Measurements from ENCODE around the gene MYO7B. TPM values are rescaled to one million over a fixed set of nuclear protein-coding genes. Genes with fewer than 3 reads are reported as not detected.

MYO7B gene
- total RNA-seq, 1 donor from 2014 or later: not detected

DNA sequence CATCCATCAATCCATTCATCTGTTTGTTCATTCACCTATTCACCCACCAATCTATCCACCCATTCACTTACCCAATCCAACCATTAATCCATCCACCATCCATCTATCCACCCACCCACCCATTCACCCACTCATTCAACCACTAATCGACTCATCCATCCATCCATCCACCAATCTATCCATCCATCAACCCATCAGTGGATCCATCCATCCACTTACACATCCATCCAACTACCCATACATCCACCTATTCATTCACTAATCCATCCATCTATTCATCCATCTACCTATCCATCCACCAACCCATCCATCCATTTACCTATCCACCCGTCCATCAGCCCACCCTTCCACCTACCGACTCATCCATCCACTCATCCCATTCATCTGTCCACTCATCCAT is 11.3 kb downstream of the MYO7B start:
- H3K27me3 ChIP-seq (ENCODE audit: control insufficient read depth, insufficient read depth, low read length): peaks cover 2% of the 10 kb centered on the region
- no peak overlapping the region for H3K4me3 ChIP-seq (ENCODE audit: low read depth, low read length)
- no peaks in the 10 kb centered on the region for H3K36me3 ChIP-seq (ENCODE audit: control insufficient read depth, insufficient read depth, low read length)
- TF ChIP-seq, protein P1, sequence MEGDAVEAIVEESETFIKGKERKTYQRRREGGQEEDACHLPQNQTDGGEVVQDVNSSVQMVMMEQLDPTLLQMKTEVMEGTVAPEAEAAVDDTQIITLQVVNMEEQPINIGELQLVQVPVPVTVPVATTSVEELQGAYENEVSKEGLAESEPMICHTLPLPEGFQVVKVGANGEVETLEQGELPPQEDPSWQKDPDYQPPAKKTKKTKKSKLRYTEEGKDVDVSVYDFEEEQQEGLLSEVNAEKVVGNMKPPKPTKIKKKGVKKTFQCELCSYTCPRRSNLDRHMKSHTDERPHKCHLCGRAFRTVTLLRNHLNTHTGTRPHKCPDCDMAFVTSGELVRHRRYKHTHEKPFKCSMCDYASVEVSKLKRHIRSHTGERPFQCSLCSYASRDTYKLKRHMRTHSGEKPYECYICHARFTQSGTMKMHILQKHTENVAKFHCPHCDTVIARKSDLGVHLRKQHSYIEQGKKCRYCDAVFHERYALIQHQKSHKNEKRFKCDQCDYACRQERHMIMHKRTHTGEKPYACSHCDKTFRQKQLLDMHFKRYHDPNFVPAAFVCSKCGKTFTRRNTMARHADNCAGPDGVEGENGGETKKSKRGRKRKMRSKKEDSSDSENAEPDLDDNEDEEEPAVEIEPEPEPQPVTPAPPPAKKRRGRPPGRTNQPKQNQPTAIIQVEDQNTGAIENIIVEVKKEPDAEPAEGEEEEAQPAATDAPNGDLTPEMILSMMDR (IDR thresholded peaks at IDR 0.05; ENCODE audit: insufficient read depth, low read length, severe bottlenecking): no peak
- DNase-seq (ENCODE audit: low read depth): no peak
- no peak for FAIRE-seq

GRCh38 chr2:127551221-127551930 is 15.9 kb downstream of the MYO7B start:
- H3K27me3 ChIP-seq (ENCODE audit: control insufficient read depth, insufficient read depth, low read length): no peaks in the 10 kb centered on the region
- TF ChIP-seq, protein P1 (IDR thresholded peaks at IDR 0.05; ENCODE audit: insufficient read depth, low read length, severe bottlenecking): no peak
- DNase-seq (ENCODE audit: low read depth) (no peak), FAIRE-seq (no peak)
- H3K4me3 ChIP-seq (ENCODE audit: low read depth, low read length): no peak overlapping the region
- H3K36me3 ChIP-seq (ENCODE audit: control insufficient read depth, insufficient read depth, low read length): no peaks in the 10 kb centered on the region

DNA sequence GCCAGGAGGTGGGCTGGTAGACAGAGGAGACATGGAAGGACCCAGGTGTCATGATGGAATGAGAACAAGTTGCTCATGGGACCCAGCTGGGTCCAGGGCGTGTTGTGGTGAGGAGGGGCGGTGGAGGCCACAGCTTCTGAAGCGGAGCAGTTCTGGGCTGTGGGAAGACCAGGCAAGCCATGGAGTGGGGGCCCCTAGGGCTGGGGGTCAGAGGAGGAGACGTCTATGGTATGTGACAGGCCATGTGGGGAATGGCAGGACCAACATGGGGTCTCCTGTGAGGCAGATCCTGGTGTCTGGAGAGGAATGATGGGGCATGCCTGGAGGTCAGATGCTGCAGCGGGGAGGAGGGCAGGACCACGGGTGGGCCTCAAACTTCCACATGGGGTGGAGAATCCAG is 16.9 kb downstream of the MYO7B start:
- DNase-seq (ENCODE audit: low read depth): no peak
- H3K4me3 ChIP-seq (ENCODE audit: low read depth, low read length): no peak overlapping the region
- FAIRE-seq: no peak
- TF ChIP-seq, protein P1 (IDR thresholded peaks at IDR 0.05; ENCODE audit: insufficient read depth, low read length, severe bottlenecking): no peak
- H3K36me3 ChIP-seq (ENCODE audit: control insufficient read depth, insufficient read depth, low read length): no peaks in the 10 kb centered on the region
- no peaks in the 10 kb centered on the region for H3K27me3 ChIP-seq (ENCODE audit: control insufficient read depth, insufficient read depth, low read length)

DNA sequence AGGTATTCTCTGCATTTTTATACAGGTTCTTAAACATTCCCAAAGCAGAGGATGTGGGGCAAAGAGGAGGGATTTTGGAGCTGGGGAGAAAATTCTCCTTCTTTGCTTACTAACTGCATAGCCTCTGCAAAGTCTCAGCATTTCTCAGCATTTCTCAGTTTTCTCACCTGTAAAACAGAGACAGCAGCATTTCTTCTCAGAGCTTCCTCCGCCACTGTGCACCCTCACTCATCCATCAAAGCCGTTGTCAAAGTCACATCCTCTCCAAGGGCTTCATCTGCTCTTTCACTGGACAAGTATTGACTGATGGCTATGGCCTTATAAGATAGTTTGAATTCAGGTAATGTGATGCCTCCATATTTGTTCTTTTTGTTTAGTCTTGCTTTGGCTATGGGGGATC is 17.4 kb downstream of the MYO7B start:
- Histone ChIP-seq H3K27me3 (ENCODE audit: control insufficient read depth, insufficient read depth, low read length) (no peaks in the 10 kb centered on the region), H3K36me3 (ENCODE audit: control insufficient read depth, insufficient read depth, low read length) (no peaks in the 10 kb centered on the region), H3K4me3 (ENCODE audit: low read depth, low read length) (no peak overlapping the region)
- TF ChIP-seq, protein P1 (IDR thresholded peaks at IDR 0.05; ENCODE audit: insufficient read depth, low read length, severe bottlenecking): no peak
- no peak for FAIRE-seq
- no peak for DNase-seq (ENCODE audit: low read depth)

GRCh38 chr2:127558911-127559310 is 23.4 kb downstream of the MYO7B start:
- H3K4me3 ChIP-seq (ENCODE audit: low read depth, low read length): no peak overlapping the region
- TF ChIP-seq, protein P1 (IDR thresholded peaks at IDR 0.05; ENCODE audit: insufficient read depth, low read length, severe bottlenecking): no peak
- no peak for FAIRE-seq
- no peaks in the 10 kb centered on the region for H3K36me3 ChIP-seq (ENCODE audit: control insufficient read depth, insufficient read depth, low read length)
- no peak for DNase-seq (ENCODE audit: low read depth)
- H3K27me3 ChIP-seq (ENCODE audit: control insufficient read depth, insufficient read depth, low read length): peaks cover 1% of the 10 kb centered on the region

GRCh38 chr2:127559454-127559853 is 24.0 kb downstream of the MYO7B start:
- Histone ChIP-seq H3K36me3 (ENCODE audit: control insufficient read depth, insufficient read depth, low read length) (no peaks in the 10 kb centered on the region), H3K27me3 (ENCODE audit: control insufficient read depth, insufficient read depth, low read length) (peaks cover 3% of the 10 kb centered on the region), H3K4me3 (ENCODE audit: low read depth, low read length) (no peak overlapping the region)
- TF ChIP-seq, protein P1 (IDR thresholded peaks at IDR 0.05; ENCODE audit: insufficient read depth, low read length, severe bottlenecking): no peak
- DNase-seq (ENCODE audit: low read depth) (no peak), FAIRE-seq (no peak)
